Suppressor macrophage treated with lipopolysaccharide for 4 hours (primary cell): ENCODE results near the gene TRAPPC3.
"Not testable (repeated sequence)": the region's sequence is repeated elsewhere in the genome, so short reads cannot be mapped to it uniquely, and the experiment has no call there.

Experiments used
- DNase-seq: peaks from one replicate; pipeline ENCODE4 v3.0.0-alpha.2; 2020

Gene TRAPPC3

DNA sequence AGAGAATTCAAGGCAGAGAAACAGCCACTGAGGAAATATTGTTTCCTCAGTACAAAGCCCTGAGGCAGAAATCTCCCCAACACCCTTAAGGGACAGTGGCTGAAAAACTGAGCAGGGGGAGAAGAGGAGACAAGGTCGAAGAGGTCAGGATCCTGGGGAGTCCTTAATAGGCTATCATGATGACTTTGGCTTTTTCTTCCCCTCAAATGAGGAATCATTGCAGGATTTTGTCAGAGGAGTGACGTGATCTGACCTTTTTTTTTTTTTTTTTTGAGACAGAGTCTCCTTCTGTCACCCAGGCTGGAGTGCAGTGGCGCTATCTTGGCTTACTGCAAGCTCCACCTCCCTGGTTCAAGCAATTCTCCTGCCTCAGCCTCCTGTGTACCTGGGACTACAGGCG is 16.9 kb upstream of the TRAPPC3 start:
- DNase-seq = peak; percentile 58

DNA sequence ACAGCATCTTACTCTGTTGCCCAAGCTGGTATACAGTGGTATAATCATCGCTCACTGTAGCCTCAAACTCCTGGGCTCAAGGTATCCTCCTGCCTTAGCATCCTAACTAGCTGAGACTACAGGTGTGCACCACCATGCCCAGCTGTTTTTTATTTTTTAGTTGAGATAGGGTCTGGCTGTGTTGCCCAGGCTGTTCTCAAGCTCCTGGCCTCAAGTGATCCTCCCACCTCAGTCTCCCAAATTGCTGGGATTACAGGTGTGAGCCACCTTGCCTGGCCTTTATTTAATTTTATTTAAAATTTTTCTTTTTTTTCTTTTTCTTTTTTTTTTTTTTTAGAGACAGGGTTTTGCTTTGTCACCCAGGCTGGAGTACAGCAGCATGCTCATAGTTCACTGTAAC is 15.9 kb upstream of the TRAPPC3 start:
- DNase-seq = no peak

DNA sequence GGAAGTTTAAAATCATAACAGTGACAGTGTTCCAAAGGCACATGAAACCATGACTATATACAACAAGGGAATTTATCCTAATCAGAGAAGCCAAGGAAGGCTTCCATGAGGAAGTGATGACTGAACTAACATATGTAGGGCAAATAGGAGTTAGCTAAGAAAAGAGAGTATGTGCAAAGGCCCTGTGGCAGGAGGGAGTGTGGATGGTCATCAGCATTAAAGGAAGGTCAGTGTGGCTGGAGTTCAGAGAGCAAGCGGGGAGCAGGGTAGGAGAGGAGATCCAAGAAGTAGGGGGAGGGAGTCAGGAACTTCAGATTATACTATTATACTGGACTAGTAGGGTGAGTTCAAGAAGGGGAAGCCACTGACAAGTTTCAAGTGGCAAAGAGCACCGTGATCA is 15.1 kb upstream of the TRAPPC3 start:
- peak; percentile 32 for DNase-seq

DNA sequence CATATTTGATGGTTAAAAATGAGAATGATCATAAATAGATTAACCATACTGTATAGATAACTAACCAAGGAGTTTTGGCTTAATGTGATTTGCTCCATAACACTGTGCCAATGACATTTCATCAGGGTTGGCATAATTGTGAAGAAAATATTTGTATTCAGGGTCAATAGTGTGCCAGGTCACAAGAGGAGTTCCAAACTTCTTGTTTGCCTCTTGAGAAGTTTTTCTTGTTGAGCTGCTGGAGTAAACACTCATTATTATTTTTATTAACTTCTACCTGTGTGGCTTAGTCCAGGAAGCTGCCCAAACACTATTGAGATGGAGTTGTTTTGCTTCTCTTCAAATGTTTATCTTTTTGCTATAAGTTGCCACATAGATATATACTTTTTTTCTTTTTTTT is 14.1 kb upstream of the TRAPPC3 start:
- DNase-seq = no peak

DNA sequence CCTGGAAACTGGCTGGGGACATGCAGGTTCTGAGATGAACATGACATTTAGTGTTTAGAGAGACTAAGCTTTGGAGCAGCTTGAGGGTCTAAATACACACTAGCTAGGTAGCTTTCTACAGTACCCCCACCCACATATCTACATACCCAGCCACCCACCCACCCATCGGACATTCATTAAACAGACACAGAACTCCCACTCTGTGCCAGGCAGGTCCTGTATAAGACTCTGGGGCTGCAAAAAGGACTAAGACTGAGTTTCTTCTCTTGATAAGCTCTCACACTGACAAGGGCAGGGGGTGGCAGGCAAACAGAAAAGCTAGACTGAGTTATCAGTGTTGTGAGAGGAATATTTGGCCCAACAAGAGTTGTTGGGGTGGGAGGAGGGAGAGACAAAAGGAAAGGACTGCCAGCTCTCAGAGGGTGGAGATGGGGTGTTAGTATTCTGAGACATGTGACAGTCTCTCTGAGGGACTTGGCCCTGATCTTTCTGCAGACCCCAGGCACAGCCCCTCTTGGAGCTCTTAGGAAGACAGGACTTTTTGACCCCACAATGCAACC is 13.5 kb upstream of the TRAPPC3 start:
- no peak for DNase-seq

DNA sequence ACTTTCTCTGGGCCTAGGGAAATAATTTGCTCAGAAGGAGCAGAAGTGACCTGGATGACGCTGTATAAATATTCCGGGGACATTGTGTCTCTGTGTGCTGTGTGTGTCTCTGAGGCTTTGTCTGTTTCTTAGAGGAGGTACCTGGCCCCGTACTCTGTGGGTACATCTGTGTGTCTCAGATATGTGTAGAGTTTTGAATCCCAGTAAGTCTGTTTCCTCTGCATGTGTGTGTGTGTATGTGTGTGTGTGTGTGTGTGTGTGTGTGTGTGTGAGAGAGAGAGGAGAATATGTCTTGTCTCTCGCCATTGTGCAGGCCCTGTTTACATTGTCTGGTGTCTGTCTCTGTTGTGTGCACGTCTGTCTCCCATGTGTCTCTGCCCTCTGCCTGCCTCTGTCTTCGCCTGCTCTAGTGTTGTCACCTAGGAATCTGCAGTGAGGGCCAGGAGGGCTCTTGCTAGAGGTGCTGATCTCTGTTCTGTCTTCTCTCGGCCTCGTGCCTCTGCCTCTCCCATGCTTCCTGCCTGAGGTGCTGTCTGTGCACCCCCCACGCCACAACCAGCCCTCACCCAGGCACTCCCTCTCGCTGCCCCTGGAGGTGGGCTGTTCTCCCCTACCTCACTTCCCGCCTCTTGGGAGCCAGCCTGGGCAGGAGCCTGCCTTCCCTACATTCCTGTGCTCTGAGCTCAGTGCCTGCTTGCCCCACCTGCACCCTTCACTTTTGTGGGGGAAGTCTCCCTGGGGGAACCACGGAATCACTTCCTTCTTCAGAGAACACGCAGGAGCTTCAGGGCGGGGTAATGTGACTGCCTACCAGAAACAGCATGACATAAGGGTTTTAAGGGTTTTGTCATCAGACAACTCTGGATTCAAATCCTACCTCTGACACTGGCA is 12.6 kb upstream of the TRAPPC3 start:
- peak; percentile 74 for DNase-seq

DNA sequence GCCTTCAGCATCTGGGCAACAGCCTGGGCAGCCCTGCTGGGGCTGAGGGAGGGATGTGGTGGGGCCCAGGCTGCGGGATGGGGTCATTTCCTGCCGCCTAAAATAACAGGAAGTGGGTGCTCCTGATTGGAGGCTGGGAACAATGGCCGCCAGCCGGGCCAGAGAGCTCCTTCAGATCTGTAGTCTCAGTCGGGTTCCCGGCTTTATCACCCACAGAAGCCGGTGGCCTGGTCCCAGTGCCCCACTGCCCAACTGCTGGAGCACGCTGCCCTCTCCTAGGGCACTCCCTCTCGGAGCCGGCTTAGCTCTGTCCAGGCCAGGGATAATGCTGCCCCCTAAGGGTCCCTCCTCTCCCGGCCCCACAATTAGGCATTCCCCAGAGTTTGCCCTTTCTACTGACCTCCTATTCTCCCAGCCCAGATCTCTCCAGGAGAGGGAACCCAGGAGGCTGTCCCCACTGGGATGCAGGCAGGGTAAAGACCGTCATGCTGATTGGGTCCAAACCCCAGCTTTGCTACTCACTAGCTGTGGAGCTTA is 11.7 kb upstream of the TRAPPC3 start:
- peak; percentile 77 for DNase-seq

DNA sequence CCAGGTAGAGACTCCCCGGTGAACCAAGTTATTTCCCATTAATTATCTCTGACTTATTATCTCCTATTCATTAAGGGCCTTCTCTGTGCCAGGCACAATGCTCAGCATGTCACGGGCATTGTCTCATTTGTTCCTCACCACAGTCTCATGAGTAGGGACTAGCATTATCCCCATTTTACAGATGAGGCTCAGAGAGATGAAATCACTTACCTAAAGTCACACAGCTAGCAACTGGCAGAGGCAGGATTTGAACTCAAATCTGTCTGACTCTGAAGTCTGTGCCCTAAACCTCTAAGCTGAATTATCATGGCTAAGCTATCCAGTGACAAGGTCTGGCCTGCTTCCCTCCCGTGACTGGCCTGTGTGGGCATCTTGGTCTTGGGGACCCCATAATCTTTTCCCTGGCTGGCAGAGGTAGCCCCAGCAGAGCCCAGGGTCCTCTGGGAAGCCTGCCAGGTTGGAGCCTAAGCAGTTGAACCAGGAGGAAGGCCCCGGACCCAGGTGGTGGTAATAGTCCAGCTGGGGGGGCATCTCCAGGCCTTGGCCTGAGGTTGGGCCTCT is 11.2 kb upstream of the TRAPPC3 start:
- no peak for DNase-seq

DNA sequence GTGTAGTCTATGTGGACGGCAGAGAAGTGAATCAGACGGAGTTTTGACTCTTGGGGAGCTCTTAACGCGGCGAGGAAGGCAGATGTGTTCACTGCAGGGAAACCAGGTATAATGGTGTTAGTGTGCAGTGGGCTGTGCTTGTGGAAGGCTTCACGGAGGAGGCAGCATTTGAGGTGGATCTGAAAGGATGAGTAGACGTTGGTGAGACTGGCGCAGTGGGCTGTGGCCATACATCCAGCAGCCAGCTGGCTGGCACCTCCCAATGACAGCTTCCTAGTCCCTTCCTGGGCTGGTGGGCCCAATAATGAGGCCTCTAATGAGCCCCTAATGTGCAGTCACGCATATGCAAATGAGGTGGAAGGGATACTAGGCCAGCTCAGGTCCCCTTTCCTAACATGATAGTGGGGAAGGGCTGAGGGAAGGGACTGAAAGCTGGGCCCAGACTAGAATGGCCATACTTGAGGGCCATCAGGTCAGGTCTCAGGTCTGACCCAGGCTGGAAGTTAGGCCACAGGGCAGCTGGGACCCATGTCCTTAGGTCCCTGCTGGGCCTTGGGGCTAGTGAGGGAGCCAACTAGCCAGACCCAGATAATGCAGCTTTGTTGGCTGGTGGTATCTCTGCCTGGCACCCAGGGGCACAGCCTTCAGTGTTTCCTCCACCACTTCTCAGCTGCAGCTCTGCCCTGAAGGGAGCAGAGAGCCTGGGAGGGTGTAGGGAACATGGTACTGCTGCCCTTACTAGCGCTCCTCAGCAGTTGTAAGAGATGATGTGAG is 10.5 kb upstream of the TRAPPC3 start:
- no peak for DNase-seq

DNA sequence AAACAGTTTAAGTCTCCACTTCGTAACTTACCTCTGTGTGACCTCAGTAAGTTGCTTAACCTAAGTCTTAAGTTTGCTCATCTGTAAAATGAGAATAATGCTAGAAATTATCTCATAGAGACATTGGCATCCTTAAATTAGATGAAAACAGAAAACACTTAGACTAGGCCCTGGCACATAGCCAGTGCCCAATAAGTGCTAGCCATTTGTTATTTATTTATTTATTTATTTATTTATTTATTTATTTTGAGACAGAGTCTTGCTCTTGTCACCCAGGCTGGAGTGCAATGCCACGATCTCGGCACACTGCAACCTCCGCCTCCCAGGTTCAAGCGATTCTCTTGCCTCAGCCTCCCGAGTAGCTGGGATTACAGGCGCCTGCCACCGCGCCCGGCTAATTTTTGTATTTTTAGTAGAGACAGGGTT is 9.6 kb upstream of the TRAPPC3 start:
- not testable (repeated sequence) for DNase-seq

DNA sequence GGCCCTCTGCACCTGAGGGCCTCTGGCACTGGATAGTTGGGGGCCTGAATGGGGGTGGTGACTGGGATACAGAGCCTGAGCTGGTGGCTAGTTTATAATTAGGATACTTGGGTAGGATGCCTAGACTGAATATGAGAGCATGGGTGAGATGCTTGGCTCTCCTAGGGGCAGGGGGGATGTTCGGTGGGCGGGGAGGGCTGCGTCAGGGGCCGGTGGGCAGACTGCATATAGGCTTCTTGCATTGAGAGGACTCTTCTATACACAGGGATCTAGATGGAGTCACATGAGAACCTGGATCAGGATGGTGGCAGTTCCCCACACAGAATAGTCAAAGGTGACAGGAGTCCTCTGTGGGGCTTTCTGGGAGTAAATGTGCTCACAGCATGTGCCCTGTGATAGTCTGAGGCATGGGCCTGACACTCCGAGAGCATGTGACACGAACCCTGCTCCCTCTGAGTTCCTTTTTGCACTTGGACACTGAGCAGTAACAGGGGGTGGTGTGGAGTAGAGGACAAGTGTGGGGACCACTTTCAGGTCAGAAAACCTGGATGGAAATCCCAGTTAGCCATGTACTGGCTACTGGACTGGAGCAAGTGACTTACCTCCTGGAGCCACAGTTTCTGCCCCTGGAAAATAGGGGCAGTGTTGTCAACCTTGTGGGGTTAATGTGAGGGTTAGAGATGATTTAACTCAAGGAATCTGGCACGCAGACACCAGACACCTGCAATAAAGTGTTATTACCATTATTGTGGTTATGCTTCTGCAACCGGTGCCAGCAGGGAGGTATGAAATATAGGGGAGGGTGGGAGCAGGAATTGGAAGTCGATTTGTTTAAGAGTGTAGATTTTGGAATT is 8.9 kb upstream of the TRAPPC3 start:
- DNase-seq = no peak

DNA sequence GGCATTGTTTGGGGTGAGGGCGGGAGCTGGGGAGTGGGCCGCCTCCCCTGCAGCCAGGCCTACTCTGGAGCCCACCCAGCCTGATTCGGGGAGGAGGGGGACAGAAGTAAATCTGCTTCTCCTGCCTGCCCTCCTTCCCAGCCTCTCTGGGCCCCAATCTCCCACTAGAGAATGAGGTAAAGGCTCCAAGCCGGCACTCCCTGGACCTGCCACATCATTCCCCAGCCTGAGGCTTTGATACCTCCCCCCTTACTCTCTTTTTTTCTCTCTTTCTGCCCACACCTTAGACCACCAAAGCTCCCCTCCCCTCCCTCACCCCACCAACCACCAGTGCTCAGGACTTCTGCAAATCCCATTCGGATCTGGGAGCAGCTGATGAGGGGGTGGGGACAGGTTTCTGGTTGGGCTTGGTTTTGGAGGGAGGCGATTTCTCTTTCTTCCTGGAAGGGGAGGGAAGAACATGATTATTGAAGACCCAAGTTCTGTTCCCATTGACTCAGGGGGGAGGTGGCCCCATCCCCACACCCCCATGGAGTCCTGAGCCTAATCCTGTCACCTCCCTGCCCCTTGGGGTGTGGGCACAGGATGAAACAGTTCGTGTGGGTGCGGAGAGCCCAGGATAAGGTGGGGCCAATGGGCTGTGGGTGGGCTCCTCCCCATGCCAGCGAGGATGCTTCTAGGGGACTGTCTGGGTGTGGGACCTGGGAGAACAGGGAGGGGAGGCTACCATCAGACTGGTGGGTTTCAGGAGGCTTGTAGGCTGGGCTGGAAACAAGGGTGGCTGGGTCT is 8.0 kb upstream of the TRAPPC3 start:
- DNase-seq = peak; percentile 33

DNA sequence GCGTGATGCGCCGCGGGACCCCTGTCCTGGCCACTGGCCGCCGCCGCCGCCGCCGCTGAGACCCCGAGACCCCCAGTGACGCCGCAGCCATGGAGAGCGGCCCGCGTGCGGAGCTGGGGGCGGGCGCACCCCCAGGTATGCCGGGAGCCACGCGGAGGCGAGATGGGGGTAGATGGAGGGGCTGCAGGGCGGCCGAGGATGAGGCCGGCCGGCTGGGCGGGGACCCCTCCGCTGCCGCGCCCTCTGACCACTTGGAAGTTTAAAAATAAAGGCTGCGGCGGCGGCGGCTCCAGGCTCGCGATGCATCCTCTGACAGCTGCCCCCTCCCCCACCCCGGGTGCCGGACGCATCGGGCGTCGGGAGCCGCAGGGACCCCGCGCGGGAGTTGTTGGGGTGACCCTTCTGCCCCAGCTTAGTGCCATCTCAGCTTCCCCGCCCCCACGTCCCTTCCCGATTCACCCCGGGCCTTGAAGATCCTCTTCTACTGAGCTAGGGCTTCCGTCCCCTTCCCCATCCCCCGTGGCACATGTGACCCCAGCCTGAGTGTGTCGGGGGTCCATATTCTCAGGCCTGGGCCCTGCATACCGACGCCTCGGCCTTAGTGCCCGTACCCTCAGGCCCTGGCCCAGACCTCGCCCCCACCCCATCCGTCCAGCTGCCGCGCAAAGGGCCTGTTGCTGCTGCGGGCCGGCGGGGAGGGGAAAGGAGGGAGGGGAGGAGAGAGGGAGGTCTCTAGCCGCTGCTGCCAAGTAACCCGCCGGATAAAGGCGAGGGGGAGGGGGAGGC is 7.2 kb upstream of the TRAPPC3 start:
- DNase-seq = peak; percentile 40

DNA sequence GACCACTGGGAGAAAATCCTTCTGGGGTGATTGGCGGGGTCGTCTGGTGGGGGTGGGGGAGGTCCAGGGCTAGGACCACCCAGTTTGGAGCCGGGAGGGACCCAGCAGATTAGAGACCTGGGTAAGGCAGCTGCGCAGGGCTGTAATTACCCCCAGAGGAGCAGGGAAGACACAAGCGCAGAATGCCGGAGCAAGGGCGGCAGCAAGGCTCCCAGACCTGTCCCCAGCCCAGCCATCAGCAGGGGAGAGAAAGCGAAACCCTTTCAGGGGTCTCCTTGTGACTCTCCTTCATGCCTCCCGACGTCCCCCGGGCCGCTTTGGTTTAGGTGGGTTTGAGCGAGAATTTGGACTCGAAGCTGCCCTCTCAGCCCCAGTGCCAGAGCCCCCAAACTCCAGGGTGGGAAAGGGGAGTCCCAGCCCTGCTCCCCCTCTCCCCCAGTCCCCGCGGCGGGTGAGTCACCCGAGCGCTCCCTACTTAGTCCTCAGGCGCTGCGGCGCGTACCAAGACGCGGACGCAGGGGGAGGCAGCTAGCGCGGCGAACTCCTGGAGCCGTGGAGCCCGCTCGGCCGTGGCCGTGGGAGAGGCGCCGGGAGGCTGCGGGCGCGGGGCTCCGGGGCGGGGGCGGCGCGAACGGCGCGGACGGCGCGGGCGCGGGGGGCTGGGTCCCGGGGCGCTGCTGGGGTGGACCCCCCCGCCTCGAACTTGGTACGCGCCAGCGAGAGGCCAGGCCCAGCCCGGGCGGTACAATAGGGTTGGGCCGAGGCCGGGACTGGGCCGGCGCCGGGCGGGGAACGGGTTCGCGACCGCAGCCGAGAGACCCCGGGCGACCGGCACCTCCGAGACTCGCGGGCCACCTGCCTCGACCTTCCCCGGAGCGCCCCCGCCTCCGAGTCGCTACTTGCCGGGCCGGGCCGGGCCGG is 6.4 kb upstream of the TRAPPC3 start, which contains the start of gene MAP7D1:
Gene MAP7D1 (plus strand): TSS at position 753 of the 921 bp plus-strand sequence. CDS start 258 bp downstream, outside the sequence.
- peak; percentile 91 for DNase-seq

DNA sequence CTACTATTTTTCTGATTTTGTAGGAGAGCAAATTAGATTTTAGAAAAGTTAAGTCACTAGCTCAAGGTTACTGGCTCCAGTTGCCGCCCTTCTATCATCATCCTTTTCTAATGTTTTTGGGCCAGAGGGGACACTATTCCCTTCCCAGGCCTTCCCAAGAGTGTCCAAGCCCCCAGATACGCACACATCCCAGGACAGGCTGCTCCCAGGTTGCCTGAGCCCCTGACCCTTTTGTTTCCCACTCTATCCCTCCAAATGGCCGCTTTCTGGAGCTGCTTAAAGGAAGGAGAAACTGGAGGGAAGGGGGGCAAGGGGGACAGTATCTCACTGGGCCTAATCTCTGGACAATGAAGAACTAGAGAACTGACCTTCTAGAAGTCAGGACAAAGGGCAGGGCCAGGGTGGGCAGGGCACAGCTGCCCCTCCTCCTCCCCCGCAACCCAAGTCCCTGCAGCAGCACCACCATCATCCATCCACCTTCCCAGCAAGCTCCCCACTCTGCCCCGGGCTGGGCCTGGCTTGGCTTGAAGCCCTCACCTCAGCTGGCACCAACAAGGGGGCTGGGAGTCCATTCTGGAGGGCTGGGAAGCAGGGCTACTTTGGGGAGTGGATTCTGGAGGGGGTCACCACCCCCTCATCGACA is 5.6 kb upstream of the TRAPPC3 start:
- DNase-seq = no peak

DNA sequence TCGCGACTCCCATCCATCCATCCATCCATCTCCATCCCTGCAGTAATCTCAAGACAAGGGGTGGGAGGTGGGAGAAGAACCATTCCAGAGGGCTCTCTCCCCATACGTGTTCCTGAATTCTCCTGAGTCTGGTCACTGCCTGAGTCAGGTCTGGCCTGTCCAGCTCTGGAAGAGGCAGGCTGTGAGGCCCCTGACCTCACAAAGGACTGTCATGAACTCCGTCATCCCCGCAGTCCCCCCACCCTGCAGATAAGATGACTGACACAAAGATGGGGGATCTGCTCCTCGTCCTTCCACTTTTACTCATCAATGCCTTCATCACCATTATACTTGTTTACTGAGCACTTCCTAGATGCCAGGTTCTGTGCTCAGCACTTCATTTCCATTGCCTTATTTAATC is 5.0 kb upstream of the TRAPPC3 start:
- no peak for DNase-seq

DNA sequence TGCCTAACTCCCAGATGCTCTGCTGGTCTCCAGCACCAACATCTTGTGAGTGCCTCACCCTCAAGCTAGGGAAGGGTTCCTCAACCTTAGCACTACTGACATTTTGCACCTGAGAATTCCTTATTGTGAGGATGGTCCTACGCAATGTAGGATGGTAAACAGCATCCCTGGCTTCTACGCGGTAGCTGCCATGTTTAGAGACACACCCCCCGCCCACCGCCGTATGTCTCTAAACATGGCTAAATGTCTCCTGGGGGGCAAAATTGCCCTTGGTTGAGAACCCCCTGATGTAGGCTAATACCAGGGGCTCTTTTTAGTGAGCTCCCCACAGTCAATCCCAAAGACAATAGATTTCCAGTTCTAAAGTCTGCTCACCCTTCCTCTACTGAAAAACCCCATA is 4.2 kb upstream of the TRAPPC3 start:
- DNase-seq = no peak

DNA sequence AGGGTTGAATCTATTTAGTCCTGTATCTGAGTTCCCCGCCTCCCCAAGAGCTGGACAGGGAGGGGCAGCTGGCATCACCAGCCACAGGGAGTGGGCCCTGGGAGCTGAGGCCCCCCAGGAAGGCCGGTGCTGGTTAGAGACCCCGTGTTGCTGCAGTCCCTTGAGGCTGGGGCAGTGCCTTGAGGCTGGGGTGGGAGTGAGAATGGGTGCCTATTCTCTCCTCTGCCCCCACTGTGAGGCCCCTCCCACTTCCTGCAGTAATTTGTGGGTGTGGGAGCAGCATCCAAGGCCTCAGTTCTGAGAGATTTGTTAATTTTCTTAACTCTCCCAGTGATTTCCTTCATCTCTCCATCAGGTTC is 2.5 kb upstream of the TRAPPC3 start:
- no peak for DNase-seq
